Stimulated activated CD4-positive, alpha-beta T cell treated with anti-CD3 and anti-CD28 coated beads, Interleukin-4, amount 100 ng/mL, for 24 hours (primary cell): Measurements from ENCODE around the gene RAB1A.

Experiments
- DNase-seq: peaks from one replicate; pipeline ENCODE4 v3.0.0-alpha.2; 2020

The RAB1A gene

GRCh38 chr2:65057391-65058052, 72.4 kb downstream of the RAB1A start:
- DNase-seq = peak; percentile 69

- no peak for DNase-seq
Observed at GRCh38 chr2:65057054-65057375, 72.9 kb downstream of the RAB1A start.

- peak; percentile 98 for DNase-seq
Observed at GRCh38 chr2:65056215-65057053, 73.5 kb downstream of the RAB1A start, which contains the start of gene CEP68. TSS of gene CEP68 (plus strand) at chr2:65056416. CDS start at chr2:65069445, 13,029 bp downstream.

- no peak for DNase-seq
Observed at GRCh38 chr2:65055422-65056214, 74.3 kb downstream of the RAB1A start.

GRCh38 chr2:65054749-65055421, 75.0 kb downstream of the RAB1A start:
- DNase-seq = no peak

GRCh38 chr2:65053199-65053598, 76.7 kb downstream of the RAB1A start:
- DNase-seq = no peak

GRCh38 chr2:65050931-65051330, 79.0 kb downstream of the RAB1A start:
- no peak for DNase-seq

- no peak for DNase-seq
Observed at GRCh38 chr2:65049010-65049639, 80.8 kb downstream of the RAB1A start.

- DNase-seq = no peak
Observed at GRCh38 chr2:65046633-65047407, 83.1 kb downstream of the RAB1A start.

- no peak for DNase-seq
Observed at GRCh38 chr2:65045651-65046050, 84.3 kb downstream of the RAB1A start.

- no peak for DNase-seq
Observed at GRCh38 chr2:65044097-65044735, 85.7 kb downstream of the RAB1A start.

GRCh38 chr2:65043001-65043400, 86.9 kb downstream of the RAB1A start:
- no peak for DNase-seq

GRCh38 chr2:65040400-65041261, 89.3 kb downstream of the RAB1A start:
- DNase-seq = peak; percentile 80

GRCh38 chr2:65039640-65040039, 90.3 kb downstream of the RAB1A start:
- DNase-seq = no peak

GRCh38 chr2:65037178-65037577, 92.7 kb downstream of the RAB1A start:
- DNase-seq = no peak
